A549 treated with AZD9567 at 1 μM for 4 hours (cell line): ENCODE results near the gene TAS2R19. TPM values are rescaled to one million over a fixed set of nuclear protein-coding genes. Genes with fewer than 3 reads are reported as not detected.

Experiments
- total RNA-seq: library from RNA; stranded (reverse); fragments of 200-300 nt; extraction: Qiagen RNA extraction; gene quantifications from 5 replicates; pipeline ENCODE4 v1.2.3, GENCODE V29; 2022; ENCODE audit not compliant: insufficient read depth

Gene TAS2R19
- 0.12 to 0.16 TPM (median 0.16 TPM) in 3 of 5 replicates, not detected in the others for total RNA-seq

DNA sequence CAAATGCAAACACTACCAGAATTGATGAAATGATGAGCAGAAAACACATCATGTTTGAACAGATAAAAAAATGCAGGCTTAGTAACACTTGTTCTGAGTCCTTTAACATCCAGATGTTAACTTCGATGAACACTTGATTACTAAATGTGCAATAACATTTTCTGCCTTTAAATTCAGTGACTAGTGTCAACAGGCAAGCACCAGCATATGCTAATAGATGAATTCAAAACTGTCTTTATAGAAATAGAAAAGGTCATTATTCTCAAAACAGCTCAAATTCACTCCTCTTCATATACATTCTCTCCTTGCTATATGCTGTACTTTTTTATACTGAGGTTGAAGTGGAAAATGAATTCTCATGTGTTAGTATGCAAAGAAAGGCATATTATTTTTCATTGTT lies at the start of gene TAS2R19:
Gene TAS2R19 (minus strand): TSS at position 101 of the 400 bp plus-strand sequence. CDS start 49 bp downstream, at position 52.

DNA sequence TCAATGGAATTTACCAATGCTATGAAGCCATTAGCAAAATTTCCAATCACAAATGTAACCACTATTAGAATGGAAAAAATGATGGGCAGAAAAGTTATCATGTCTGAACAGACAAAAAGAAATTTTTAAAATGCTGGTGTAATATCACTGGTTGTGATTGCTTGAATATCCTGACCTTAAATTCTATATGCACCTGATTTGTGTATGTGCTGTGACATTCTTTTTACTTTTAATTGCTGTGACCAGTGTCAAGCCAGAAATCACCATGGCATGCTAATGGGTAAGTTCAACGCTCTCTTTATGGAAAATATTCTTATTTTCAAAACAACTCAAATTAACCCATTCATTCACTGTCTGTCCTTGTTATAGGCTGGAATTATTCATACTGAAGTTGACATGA lies 39.8 kb upstream of the TAS2R19 start, which contains the start of gene TAS2R46:
Gene TAS2R46 (minus strand): TSS at position 101 of the 400 bp plus-strand sequence. CDS start 0 bp downstream, at position 101.

GRCh38 chr12:11031307-11031706 lies 8.9 kb upstream of the TAS2R19 start, which contains the start of gene TAS2R31:
Gene TAS2R31 (minus strand): TSS chr12:11031407. CDS start chr12:11031335, 72 bp downstream.

GRCh38 chr12:10998204-10998603 lies 24.2 kb downstream of the TAS2R19 start, which contains the start of gene TAS2R20:
Gene TAS2R20 (minus strand): TSS chr12:10998304. CDS start chr12:10997875, 429 bp downstream.

DNA sequence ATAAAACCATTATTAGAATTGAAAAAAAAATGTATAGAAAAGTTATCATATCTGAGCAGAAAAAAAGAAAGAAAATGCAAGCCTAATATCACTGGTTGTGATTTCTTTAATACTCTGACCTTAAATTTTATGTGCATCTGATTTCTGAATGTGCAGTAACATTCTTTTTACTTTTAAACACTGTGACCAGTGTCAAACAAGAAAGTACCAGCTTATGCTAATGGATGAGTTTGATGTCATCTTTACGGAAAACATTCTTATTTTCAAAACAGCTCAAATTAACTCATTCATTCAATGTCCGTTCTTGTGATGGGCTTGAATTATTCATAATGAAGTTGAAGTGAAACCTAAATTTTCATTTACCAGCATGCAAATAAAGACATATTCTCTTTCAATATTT lies 35.6 kb downstream of the TAS2R19 start, which contains the start of gene TAS2R50:
Gene TAS2R50 (minus strand): TSS at position 101 of the 400 bp plus-strand sequence. CDS start 52 bp downstream, at position 49.

Other genes starting within 250 kb of the TAS2R19 start
- gene TAS2R7, start 220.0 kb downstream of the TAS2R19 start, total RNA-seq: not detected in 5 replicates
- not detected in 5 replicates for gene TAS2R8, start 215.3 kb downstream of the TAS2R19 start, total RNA-seq
- gene TAS2R9, start 212.5 kb downstream of the TAS2R19 start, total RNA-seq: not detected in 5 replicates
- 0.08 to 0.15 TPM (median 0.08 TPM) in 3 of 5 replicates, not detected in the others for gene TAS2R10, start 196.3 kb downstream of the TAS2R19 start, total RNA-seq
- 3.1 to 3.6 TPM (median 3.4 TPM) in 4 of 5 replicates, not detected in the other for gene PRR4, start 173.1 kb downstream of the TAS2R19 start, total RNA-seq
- 1.0 to 3.7 TPM (median 3.0 TPM) in 4 of 5 replicates, not detected in the other for gene PRH1, start 138.4 kb downstream of the TAS2R19 start, total RNA-seq
- not detected in 5 replicates for gene TAS2R13, start 113.1 kb downstream of the TAS2R19 start, total RNA-seq
- 0.16 to 0.42 TPM in 2 of 5 replicates, not detected in the others for gene PRH2, start 93.4 kb downstream of the TAS2R19 start, total RNA-seq
- 0.41 to 0.83 TPM (median 0.72 TPM) in 4 of 5 replicates, not detected in the other for gene TAS2R14, start 83.4 kb downstream of the TAS2R19 start, total RNA-seq
- not detected in 5 replicates for gene TAS2R50, start 35.7 kb downstream of the TAS2R19 start, total RNA-seq
- 0.07 to 0.16 TPM (median 0.09 TPM) in 3 of 5 replicates, not detected in the others for gene TAS2R20, start 24.3 kb downstream of the TAS2R19 start, total RNA-seq
- gene TAS2R31, start 8.8 kb upstream of the TAS2R19 start, total RNA-seq: 0.13 to 0.27 TPM (median 0.22 TPM) in 4 of 5 replicates, not detected in the other
- gene TAS2R46, start 39.7 kb upstream of the TAS2R19 start, total RNA-seq: not detected in 5 replicates
- gene TAS2R43, start 69.7 kb upstream of the TAS2R19 start, total RNA-seq: not detected in 5 replicates
- 0.05 TPM in 1 of 5 replicates, not detected in the others for gene TAS2R30, start 112.0 kb upstream of the TAS2R19 start, total RNA-seq
- gene SMIM10L1, start 148.6 kb upstream of the TAS2R19 start, total RNA-seq: 6.3 to 8.5 TPM (median 8.4 TPM) in 5 replicates
- gene TAS2R42, start 164.3 kb upstream of the TAS2R19 start, total RNA-seq: not detected in 5 replicates
- gene PRB3, start 247.1 kb upstream of the TAS2R19 start, total RNA-seq: not detected in 5 replicates